CD4-positive, alpha-beta memory T cell (primary cell): ENCODE measurements around the gene MZT2A. TPM values are rescaled to one million over a fixed set of nuclear protein-coding genes. Genes with fewer than 3 reads are reported as not detected.
A peak's percentile ranks its signal among the peaks of the same experiment; 100 is the strongest.
"Not testable (repeated sequence)": the region's sequence is repeated elsewhere in the genome, so short reads cannot be mapped to it uniquely, and the experiment has no call there.

Source experiments
- CTCF ChIA-PET: fragments of 350-600 bp; sonication (Branson Sonifier 250); formaldehyde crosslinking; loops from one replicate; lab custom pipeline; 2021; ENCODE audit warnings: inconsistent platforms; ENCODE audit not compliant: partially characterized antibody; lab: Charles Lee
- POLR2A ChIA-PET: fragments of 350-600 bp; sonication (Branson Sonifier 250); formaldehyde crosslinking; loops from one replicate; lab custom pipeline; 2021; ENCODE audit not compliant: partially characterized antibody; lab: Charles Lee
- DNase-seq, 5 donors: peaks; one replicate each; pipeline versions ENCODE4 v3.0.0 to v3.0.0-alpha.2; 2020 to 2022; ENCODE audit warnings: mixed read lengths in 1 of 5
- H3K27ac ChIP-seq: one replicate; pipeline ENCODE4 v1.7.0; 2013; ENCODE audit warnings: low read depth, low read length
- H3K27me3 ChIP-seq: 2 replicates; pipeline ENCODE4 v1.7.0; 2013; ENCODE audit warnings: mild to moderate bottlenecking, low read length, moderate library complexity; ENCODE audit not compliant: insufficient read depth
- H3K36me3 ChIP-seq: 2 replicates; pipeline ENCODE4 v1.7.0; 2013; ENCODE audit warnings: mild to moderate bottlenecking, low read length, moderate library complexity; ENCODE audit not compliant: insufficient read depth
- H3K4me1 ChIP-seq: 2 replicates; pipeline ENCODE4 v1.7.0; 2013; ENCODE audit warnings: mild to moderate bottlenecking, low read length, moderate library complexity; ENCODE audit not compliant: insufficient read depth
- H3K4me3 ChIP-seq, 2 donors: one replicate each; pipeline ENCODE4 v1.7.0; 2013; ENCODE audit warnings: low read length in 2 of 2, mild to moderate bottlenecking in 1 of 2
- H3K9me3 ChIP-seq, 2 donors: one replicate each; pipeline ENCODE4 v1.7.0; 2013; ENCODE audit warnings: low read length in 2 of 2, control low read depth in 1 of 2; ENCODE audit not compliant: control insufficient read depth in 1 of 2
- H3K27ac Mint-ChIP-seq, 7 donors: one replicate each; pipeline ENCODE4 v1.8.0; 2020 to 2021; ENCODE audit warnings: mixed read lengths in 7 of 7, mild to moderate bottlenecking in 6 of 7, inconsistent platforms in 3 of 7, moderate library complexity in 3 of 7
- H3K27me3 Mint-ChIP-seq, 2 donors: one replicate each; pipeline ENCODE4 v1.8.0; 2020 to 2021; ENCODE audit warnings: mixed read lengths in 2 of 2
- H3K36me3 Mint-ChIP-seq, 2 donors: one replicate each; pipeline ENCODE4 v1.8.0; 2020 to 2021; ENCODE audit warnings: mixed read lengths in 2 of 2, inconsistent platforms in 1 of 2, mild to moderate bottlenecking in 1 of 2
- H3K4me1 Mint-ChIP-seq, 4 donors: one replicate each; pipeline ENCODE4 v1.8.0; 2020 to 2021; ENCODE audit warnings: mixed read lengths in 4 of 4, mild to moderate bottlenecking in 1 of 4
- H3K4me3 Mint-ChIP-seq, 8 donors: one replicate each; pipeline ENCODE4 v1.8.0; 2020 to 2021; ENCODE audit warnings: mixed read lengths in 8 of 8, mild to moderate bottlenecking in 7 of 8, moderate library complexity in 6 of 8, inconsistent platforms in 3 of 8
- H3K9me3 Mint-ChIP-seq, 8 donors: one replicate each; pipeline ENCODE4 v1.8.0; 2020 to 2021; ENCODE audit warnings: mixed read lengths in 8 of 8, mild to moderate bottlenecking in 5 of 8, inconsistent platforms in 3 of 8, moderate library complexity in 1 of 8
- intact Hi-C: fragments of 100-400 bp; cut with micrococcal nuclease; formaldehyde crosslinking; loops from one replicate; pipeline ENCODE4 v1.15.1; 2023
- microRNA-seq: library from miRNA; unstranded; fragments of <30 nt; microRNA quantifications from one replicate; pipeline ENCODE4 v1.2.0, GENCODE V29; 2021; ENCODE audit warnings: borderline replicate concordance, borderline number of aligned reads, borderline microRNAs expressed, mixed read lengths
- polyA plus RNA-seq, 2 donors: library from polyadenylated mRNA; unstranded; fragments of 300-500 nt; fragmentation: Illumina TruSeq; gene quantifications; one replicate each; pipeline ENCODE4 v1.2.3, GENCODE V29; 2021
- total RNA-seq, 2 experiments: library from RNA; stranded (reverse); gene quantifications; one replicate each; pipeline ENCODE4 v1.2.3, GENCODE V29; 2021

The MZT2A gene
- total and polyA plus RNA-seq, 4 experiments from 2014 or later: 97.6 to 126 (median 112) TPM

DNA sequence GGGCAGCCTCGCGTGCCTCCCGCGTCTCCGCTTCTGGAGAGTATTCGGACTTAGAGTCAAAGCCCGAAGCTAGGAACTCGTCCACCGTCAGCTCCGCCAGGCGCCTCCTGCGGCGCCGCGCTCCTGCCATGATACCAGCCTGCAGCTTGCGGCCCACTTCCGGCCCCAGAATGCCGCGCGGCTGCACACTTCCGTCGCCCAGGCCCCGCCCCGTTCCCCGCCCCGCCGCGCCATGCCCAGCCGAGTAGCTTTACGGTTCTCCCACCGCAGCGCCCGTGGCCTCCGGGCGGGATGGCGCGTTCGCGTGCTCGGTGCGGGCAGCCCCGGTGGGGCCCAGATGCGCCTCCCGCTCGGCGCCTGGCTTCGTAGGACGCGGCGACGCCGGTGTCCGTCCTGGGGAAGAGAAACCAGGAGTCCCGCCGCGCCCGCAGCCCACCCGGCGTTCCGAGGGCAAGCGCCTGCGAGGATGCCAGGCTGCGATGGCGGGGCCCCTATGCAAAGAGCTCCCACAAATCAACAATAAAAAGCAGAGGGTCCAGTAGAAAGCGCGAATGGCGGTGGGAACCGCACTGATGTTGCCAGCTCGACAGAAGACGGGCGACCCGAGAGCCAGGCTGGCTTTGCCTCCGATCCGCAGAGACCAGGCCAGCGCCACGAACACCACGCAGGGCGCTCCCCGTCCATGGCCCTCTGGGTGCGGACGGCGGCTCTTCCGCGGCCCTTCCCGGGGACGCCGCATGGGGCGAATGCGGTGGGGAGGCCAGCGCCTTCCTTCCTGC lies 47.3 kb downstream of the MZT2A start:
- H3K27ac ChIP-seq, H3K27me3 ChIP-seq, H3K4me3 ChIP-seq, H3K4me1 ChIP-seq, H3K4me3 Mint-ChIP-seq, H3K9me3 ChIP-seq, H3K4me1 Mint-ChIP-seq, intact Hi-C loops, H3K9me3 Mint-ChIP-seq, DNase-seq, CTCF ChIA-PET, H3K36me3 Mint-ChIP-seq, H3K36me3 ChIP-seq, POLR2A ChIA-PET: not testable (repeated sequence)
- H3K27ac Mint-ChIP-seq: peak overlapping the region in 1 of 7 donors; percentile 61
- peaks cover 7 to 10% of the 10 kb centered on the region in 2 donors for H3K27me3 Mint-ChIP-seq

DNA sequence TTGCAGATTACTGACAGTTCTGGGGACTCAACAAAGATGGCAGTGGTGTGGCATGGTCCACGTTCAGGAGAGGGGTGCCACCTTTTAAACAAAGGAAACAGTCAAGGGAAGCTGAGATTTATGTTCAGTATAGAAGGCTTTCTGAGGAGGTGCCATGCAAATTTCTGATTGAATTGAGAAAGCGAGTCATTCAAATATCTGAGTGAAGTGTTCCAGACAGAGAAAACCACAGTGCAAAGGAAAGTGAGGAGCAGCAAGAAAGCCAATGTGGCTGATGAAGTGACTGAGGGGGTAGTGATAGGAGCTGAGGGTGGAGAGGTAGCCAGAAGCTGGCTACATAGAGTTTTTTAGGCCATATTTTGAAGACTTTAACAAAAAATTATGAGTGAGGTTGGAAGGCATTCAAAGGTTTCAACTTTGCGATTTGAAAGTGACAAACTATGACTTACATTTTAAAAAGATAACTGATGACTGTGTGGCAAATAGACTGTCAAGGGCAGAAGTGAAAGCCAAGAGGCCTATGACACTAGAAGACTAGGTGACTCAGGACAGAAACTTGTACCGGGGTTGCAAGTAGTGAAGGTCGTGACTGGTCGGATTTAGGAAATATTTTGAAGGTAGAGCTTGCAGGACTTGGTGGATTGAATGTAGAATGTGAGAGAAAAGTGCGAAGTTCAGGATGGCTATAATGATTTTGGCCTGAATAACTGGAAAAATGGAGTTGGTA lies 51.3 kb downstream of the MZT2A start:
- intact Hi-C loops, H3K27me3 ChIP-seq, H3K27ac ChIP-seq, H3K9me3 Mint-ChIP-seq, DNase-seq, CTCF ChIA-PET, H3K4me1 Mint-ChIP-seq, POLR2A ChIA-PET, H3K27me3 Mint-ChIP-seq, H3K27ac Mint-ChIP-seq, H3K36me3 ChIP-seq, H3K4me3 Mint-ChIP-seq, H3K4me3 ChIP-seq, H3K4me1 ChIP-seq, H3K9me3 ChIP-seq, H3K36me3 Mint-ChIP-seq: not testable (repeated sequence)

Small RNAs within 50 kb of the gene (microRNA-seq; reads per million reads assigned to microRNA genes)
- gene MIR4784: not detected

Other genes with a start within 250 kb of the MZT2A start
- gene RAB6D, start 128.2 kb downstream of the MZT2A start, total RNA-seq: not detected
- not detected for gene RAB6D, start 128.2 kb downstream of the MZT2A start, polyA plus RNA-seq
- gene TUBA3D, start 16.3 kb downstream of the MZT2A start, total RNA-seq: not detected
- not detected for gene TUBA3D, start 16.3 kb downstream of the MZT2A start, polyA plus RNA-seq
- gene CCDC74A, start 35.5 kb upstream of the MZT2A start, total RNA-seq: under 1 TPM in 1 of 2 experiments, not detected in 1; 0.38 TPM
- gene CCDC74A, start 35.5 kb upstream of the MZT2A start, polyA plus RNA-seq: under 1 TPM; 0.42 to 0.54 TPM